Measurements from ENCODE around the gene LY86.

Gene LY86

GRCh38 chr6:6588064-6588923, at the start of gene LY86:
Gene LY86 (plus strand): TSS chr6:6588720. CDS start chr6:6588735, 15 bp downstream.
- no peak for DNase-seq

GRCh38 chr6:6539036-6539435, 49.5 kb upstream of the LY86 start:
- no peak for DNase-seq

DNA sequence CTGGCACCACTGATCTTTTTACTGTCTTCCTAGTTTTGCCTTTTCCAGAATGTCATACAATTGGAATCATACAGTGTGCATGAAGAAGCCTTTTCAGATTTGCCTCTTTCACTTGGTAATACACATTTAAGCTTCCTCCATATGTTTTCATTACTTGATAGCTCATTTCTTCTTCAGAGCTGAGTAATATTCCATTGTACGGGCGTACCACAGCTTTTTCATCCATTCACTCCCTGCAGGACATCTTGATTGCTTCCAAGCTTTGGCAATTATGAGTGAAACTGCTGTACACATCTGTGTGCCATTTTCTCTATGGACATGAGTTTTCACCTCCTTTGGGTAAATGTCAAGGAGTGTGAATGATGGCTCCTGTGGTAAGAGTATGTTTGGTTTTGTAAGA, 46.2 kb upstream of the LY86 start:
- DNase-seq = no peak

DNA sequence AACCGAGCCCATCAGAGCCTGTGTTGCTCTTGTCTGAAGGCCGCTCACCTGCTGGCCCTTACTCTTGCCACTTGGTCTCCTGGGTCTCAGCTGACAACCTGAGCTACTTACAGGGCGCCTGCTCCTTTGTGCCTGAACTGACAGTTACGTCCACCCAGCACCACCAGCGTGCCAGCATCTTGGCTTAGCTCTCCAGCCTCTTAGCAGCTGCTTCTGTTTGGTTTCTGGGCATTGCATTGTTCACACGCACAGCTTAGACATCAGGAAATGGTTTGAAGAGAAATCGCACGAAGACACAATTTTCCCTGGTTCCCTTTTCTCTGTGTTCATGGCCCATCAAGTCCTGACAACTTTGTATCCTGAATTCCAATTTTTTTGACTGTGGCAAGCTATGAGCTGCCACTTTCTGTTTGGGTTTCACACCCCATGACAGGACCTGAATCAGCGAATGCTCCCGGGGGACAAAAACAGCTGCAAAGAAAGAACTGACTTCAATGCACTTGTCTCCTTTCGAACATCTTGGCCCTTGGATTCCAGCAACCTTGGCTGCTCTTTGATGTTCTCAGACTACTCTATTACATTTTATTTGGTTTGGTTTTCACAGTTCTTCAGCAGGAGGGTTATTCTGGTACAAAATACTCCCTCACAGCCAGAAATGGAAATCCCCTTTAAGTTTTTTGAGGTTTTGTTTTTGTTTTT, 45.2 kb upstream of the LY86 start:
- DNase-seq = no peak

DNA sequence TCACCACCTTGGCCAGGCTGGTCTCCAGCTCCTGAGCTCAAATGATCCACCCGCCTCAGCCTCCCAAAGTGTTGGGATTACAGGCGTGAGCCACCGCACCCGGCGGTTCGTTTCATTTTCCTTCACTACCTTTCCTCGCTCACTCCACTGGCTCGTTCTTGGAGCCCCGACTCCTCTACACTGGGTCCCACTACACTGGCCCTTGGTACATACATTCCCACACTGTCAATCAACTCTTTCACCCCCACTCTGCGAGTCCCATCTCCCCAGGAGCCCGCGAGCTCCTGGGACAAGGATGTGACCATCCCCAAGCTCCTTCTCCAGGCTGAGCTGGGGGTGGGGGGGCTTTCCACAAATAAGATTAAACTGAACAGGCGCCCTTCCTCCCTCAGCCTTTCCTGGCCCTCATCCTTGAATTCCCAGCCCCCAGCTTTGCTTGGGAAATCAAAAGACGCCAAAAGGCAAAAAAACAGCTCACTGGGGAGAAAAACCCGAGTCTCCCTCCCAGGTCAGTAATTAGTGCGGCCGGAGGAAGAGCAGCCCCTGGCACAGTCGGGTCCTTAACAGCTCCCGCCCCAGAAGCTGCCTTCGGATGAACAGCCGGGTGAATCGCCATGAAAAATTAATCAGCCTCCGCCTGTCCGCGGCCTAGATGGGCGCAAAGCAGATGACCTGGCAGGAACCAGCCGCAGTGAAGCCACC, 42.8 kb upstream of the LY86 start:
- DNase-seq = no peak

- no peak for DNase-seq
Measured at GRCh38 chr6:6546318-6547109, 42.0 kb upstream of the LY86 start.

DNA sequence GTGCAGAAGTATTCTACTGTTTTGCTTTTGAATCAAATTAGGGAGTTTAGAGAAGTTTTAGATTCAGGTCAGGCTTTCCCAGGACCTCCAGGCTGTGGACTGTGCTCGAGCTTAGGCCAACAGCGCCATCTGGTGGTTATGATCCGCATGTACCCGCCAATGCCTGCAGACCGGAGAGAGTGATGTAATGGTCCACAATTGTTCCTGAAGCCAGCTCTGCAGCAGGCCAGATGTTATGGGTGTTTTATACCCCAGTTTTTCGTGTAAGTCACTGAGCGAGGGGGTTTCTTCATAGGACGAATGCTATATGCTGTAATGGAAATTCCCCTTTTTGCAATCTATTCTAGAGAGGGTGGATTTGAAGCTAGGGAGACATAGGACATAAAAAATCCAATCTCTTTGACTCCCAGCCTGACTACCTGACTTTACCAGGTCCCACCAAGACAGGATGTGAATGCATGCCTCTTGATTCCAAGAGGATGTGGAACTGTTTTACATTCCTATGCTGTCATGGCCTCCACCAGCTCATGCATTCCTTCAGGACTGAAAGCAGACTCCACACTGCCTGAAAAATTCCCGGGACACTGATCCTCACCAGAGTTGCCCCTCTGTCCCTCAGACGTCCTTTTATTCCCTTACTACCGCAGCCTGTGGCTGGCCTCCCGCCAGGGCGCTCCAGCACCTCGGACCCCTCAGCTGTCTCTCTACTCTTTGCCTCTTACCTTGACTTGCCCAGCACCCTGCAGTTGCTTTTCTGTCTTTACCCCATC, 41.2 kb upstream of the LY86 start:
- DNase-seq = peak; percentile 67

- no peak for DNase-seq
Measured at GRCh38 chr6:6556161-6556737, 32.3 kb upstream of the LY86 start.

DNA sequence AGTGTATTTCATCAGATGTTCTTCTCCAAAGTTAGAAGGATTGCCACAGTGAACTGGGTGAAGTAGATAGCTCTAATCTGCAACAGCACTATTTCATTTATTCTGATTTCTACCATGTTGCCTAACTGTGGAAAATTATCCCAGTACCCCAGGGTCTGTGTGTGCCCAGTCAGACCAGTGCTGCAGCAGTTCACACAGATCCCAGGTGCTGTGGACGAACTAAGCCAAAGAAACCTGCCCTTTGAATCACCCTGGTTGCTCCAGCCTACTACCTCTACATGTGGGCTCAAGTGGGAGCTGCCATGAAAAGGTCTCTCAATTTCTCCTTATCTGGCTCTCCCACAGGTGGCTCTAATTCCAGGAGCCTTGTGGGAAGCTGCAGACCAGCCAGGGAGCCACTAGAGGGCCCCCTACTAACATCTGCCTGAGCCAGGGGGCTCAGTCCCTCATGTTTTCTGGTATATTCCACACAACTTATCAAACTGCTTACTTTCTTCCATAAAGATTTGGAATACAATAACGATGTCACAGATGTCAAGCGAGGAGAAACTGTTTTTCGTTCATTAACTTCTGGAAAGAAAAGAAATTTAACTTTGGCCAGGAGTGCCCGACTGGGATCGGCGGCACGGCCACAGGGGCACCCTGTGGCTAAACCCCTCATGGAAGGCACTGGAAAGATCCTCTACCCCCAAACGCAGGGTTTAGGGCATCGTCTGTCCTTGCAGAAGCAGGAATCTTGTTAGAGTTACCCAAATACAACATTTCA, 31.6 kb upstream of the LY86 start:
- DNase-seq = no peak

GRCh38 chr6:6557504-6557839, 31.0 kb upstream of the LY86 start:
- DNase-seq = no peak

DNA sequence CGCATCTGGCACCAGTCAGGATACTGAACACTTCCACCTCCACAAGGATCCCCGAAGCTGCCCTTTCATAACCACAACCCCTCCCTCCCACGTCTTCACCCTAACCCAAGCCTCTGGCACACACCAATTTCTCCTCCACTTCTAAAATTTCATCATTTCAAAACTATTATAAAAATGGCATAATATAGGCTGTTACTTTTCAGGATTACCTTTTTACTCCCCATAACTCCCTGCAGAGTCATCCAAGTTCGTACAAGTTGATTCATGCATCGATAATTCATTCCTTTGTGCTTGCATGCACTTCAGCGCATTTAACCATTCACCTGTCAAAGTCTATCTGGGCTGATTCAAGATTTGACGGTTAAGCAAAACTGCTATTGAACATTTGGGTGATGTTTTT, 30.6 kb upstream of the LY86 start:
- DNase-seq = no peak

DNA sequence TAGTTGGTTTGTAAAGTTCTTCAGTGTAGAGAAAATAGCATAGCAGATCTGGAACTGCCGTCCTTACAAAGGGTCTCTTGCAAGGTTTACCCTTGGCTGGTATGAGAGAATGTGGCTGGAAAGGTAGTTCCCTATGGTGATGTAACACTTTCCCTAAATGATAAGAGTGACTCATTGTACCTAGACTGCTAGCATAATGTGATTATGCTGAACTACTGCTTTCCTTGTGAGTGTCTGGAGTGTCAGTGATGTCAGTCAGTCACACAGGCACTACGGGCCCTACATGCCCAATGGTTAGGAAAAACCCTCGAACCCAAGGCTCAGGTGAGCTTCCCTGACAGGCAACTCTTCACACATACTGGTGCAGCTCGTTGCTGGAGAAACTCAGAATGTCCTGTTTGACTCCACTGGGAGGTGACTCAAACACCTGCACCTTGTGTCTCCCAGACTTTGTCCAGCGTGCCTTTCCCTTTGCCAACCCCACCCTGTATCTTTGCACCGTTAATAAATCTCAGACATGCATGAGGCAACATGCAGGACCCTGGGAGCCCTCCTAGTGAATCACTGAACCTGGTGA, 28.4 kb upstream of the LY86 start:
- DNase-seq = no peak

- DNase-seq = no peak
Measured at GRCh38 chr6:6560909-6561308, 27.6 kb upstream of the LY86 start.

GRCh38 chr6:6564154-6564553, 24.4 kb upstream of the LY86 start:
- no peak for DNase-seq

DNA sequence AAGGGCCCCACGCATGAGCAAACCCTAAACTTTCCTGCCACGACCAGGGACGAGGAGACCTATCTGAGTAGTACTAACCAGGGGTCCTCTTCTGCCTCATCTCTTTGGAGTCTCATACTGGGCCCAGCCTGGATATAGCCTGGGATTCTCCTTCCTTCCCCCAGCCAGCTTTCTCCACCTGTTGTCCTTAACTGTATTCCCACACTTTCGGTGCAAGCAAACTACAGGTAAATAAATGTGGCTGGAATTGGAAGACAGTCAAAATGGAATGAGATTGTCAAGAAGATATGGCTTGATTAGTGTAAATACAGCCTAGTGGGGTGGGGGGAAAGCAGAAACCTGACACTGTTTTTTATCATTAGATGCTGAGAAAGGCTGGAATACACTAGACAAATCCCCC, 23.5 kb upstream of the LY86 start:
- no peak for DNase-seq

GRCh38 chr6:6565488-6565887, 23.0 kb upstream of the LY86 start:
- DNase-seq = no peak

GRCh38 chr6:6566766-6567165, 21.8 kb upstream of the LY86 start:
- no peak for DNase-seq

DNA sequence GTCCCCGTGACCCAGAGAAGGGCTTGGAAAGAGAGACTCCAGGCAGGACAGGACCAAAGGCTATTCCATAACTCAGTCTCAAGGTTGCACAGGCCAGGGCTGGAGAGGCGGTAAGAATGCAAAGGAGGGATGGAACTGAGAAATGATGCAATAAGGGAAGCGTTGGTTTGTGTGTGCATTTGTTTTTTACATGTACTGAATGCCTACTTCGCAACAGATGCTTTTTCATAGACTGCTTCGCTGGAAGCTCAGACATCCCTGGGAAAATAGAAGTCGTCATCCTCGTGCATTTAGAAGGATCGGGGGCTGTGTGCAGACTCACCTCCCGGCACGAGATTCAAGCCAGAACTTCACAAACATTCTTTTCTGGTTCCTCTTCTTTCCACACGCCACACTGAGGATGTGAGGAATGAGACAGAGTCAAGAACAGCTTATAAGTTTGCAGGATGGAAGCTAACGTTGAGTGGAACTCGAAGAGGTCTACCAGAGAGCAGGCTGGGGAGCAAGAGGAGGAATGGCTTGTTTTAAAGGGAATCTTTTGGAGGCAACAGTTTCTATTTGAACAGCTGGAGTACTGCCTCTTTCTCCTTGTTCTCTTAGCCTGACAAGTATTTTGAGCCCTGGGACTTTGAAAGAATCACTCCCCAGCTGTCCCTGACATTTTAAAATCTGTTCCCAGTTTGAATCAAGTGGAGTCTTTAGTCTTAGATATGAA, 19.3 kb upstream of the LY86 start:
- no peak for DNase-seq

- no peak for DNase-seq
Measured at GRCh38 chr6:6569811-6570164, 18.7 kb upstream of the LY86 start.

Measured in activated effector memory CD4-positive, alpha-beta T cell treated with Interleukin-2 at 50 U/mL for 16 hours (primary cell).